HepG2 (cell line): ENCODE results near the gene MAPK6. TPM values are rescaled to one million over a fixed set of nuclear protein-coding genes. Genes with fewer than 3 reads are reported as not detected.

Experiments used
- FOXO1 ChIP-seq: sonication (generic); formaldehyde crosslinking; IDR thresholded peaks from 2 replicates; pipeline ENCODE4 v1.4.0; 2020; ENCODE audit warnings: missing genetic modification reagents
- IKZF4 ChIP-seq: sonication (generic); formaldehyde crosslinking; IDR thresholded peaks from 2 replicates; pipeline ENCODE4 v1.5.1; 2020; ENCODE audit warnings: borderline replicate concordance, mild to moderate bottlenecking, low read depth, missing genetic modification reagents; ENCODE audit errors: not compliant biosample characterization
- ZFP62 ChIP-seq: sonication (generic); formaldehyde crosslinking; IDR thresholded peaks from 2 replicates; pipeline ENCODE4 v1.4.0; 2020; ENCODE audit warnings: missing genetic modification reagents
- ZFX ChIP-seq: sonication (generic); formaldehyde crosslinking; IDR thresholded peaks from 2 replicates; pipeline ENCODE4 v1.4.0; 2020; ENCODE audit warnings: mild to moderate bottlenecking, low read depth, missing genetic modification reagents, moderate library complexity
- ZNF709 ChIP-seq: sonication (generic); formaldehyde crosslinking; IDR thresholded peaks from 2 replicates; pipeline ENCODE4 v1.5.0; 2020; ENCODE audit warnings: mild to moderate bottlenecking, missing genetic modification reagents
- ZNF816 ChIP-seq: sonication (generic); formaldehyde crosslinking; IDR thresholded peaks from 2 replicates; pipeline ENCODE4 v1.8.0; 2022; ENCODE audit warnings: missing genetic modification reagents, mild to moderate bottlenecking, borderline replicate concordance
- ZNF839 ChIP-seq: sonication (generic); formaldehyde crosslinking; IDR thresholded peaks from 2 replicates; pipeline ENCODE4 v1.4.0; 2020; ENCODE audit warnings: missing genetic modification reagents, mild to moderate bottlenecking, borderline replicate concordance
- polyA plus RNA-seq, 8 experiments: library from polyadenylated mRNA; depleted of rRNA in 3 of 8; stranded (reverse) in 7 of 8; unstranded in 1 of 8; fragments of >200 nt; fragmentation: Illumina TruSeq in 4 of 8; extraction: Trizol in 4 of 8; gene quantifications; 2 replicates each; pipeline versions ENCODE4 v1.2.1 to v1.2.3, GENCODE V29; 2011 to 2016; ENCODE audit warnings: low read depth in 4 of 8, missing spikeins in 1 of 8, mixed read lengths in 1 of 8; ENCODE audit not compliant: insufficient read depth in 1 of 8
- total RNA-seq, 5 experiments: library from RNA; depleted of rRNA; stranded (reverse); fragments of >200 nt; fragmentation: Illumina TruSeq; extraction: Trizol; gene quantifications; 2 replicates each; pipeline ENCODE4 v1.2.3, GENCODE V29; 2016; ENCODE audit warnings: low read depth in 1 of 5
- TF ChIP-seq, protein P1 (sequence below): sonication (generic); formaldehyde crosslinking; IDR thresholded peaks from 2 replicates; pipeline ENCODE4 v1.4.0; 2020; ENCODE audit warnings: mild to moderate bottlenecking, missing genetic modification reagents
- TF ChIP-seq, protein P2 (sequence below): sonication (generic); IDR thresholded peaks from 2 replicates; pipeline ENCODE4 v1.6.1; 2016; ENCODE audit warnings: low read depth, borderline replicate concordance
- TF ChIP-seq, protein P3 (sequence below): sonication (generic); formaldehyde crosslinking; IDR thresholded peaks from 2 replicates; pipeline ENCODE4 v1.9.0; 2022; ENCODE audit warnings: missing genetic modification reagents, mild to moderate bottlenecking, borderline replicate concordance
- TF ChIP-seq, protein P4 (sequence below), 2 experiments: sonication (generic) in 1 of 2; formaldehyde crosslinking in 1 of 2; IDR thresholded peaks; 2 replicates each; pipeline versions ENCODE4 v1.4.0 to v1.6.1; 2016 to 2020; ENCODE audit warnings: borderline replicate concordance in 1 of 2, low read depth in 1 of 2, mild to moderate bottlenecking in 1 of 2, missing genetic modification reagents in 1 of 2

Gene MAPK6
- total and polyA plus RNA-seq, 2 of the 13 experiments (the other 11 are each of a cell fraction or from before 2014, with no cell fraction given), result 89.5 to 99.7 TPM

DNA sequence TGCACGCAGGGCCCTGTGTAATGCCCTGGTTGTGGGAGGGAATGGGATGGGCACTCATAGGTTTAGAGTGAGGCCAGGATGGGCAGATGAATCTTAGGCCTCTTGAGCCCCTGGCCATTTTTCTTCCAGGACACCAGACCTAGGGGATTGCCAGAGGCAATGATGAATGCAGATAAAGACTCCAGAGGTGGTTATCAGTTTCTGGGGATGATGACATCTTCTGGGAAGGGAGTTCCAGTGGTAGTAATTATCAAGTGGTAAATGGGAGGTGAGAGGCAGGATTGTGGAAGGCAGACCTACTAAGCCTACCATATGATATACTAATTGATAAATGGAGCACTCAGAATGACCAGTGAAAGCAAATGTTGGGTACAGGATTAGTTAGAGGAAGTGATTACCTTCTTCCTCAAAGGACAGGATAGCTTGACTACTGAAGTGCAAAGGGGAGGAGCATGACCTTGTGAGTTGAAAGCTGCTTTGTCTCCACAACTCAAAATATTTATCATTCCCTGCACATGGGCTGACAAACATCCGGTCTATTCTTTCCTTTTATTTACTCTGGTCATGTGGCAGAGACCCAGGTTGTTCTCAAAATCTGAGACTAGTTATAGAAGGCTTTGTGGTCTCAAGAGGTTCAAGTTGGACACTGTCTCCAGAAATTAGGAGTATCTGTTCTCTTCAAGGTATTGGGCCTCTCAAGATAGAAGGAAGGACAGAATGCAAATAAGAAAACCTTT, 10.2 kb upstream of the MAPK6 start (continued):
- TF ChIP-seq, protein P1, sequence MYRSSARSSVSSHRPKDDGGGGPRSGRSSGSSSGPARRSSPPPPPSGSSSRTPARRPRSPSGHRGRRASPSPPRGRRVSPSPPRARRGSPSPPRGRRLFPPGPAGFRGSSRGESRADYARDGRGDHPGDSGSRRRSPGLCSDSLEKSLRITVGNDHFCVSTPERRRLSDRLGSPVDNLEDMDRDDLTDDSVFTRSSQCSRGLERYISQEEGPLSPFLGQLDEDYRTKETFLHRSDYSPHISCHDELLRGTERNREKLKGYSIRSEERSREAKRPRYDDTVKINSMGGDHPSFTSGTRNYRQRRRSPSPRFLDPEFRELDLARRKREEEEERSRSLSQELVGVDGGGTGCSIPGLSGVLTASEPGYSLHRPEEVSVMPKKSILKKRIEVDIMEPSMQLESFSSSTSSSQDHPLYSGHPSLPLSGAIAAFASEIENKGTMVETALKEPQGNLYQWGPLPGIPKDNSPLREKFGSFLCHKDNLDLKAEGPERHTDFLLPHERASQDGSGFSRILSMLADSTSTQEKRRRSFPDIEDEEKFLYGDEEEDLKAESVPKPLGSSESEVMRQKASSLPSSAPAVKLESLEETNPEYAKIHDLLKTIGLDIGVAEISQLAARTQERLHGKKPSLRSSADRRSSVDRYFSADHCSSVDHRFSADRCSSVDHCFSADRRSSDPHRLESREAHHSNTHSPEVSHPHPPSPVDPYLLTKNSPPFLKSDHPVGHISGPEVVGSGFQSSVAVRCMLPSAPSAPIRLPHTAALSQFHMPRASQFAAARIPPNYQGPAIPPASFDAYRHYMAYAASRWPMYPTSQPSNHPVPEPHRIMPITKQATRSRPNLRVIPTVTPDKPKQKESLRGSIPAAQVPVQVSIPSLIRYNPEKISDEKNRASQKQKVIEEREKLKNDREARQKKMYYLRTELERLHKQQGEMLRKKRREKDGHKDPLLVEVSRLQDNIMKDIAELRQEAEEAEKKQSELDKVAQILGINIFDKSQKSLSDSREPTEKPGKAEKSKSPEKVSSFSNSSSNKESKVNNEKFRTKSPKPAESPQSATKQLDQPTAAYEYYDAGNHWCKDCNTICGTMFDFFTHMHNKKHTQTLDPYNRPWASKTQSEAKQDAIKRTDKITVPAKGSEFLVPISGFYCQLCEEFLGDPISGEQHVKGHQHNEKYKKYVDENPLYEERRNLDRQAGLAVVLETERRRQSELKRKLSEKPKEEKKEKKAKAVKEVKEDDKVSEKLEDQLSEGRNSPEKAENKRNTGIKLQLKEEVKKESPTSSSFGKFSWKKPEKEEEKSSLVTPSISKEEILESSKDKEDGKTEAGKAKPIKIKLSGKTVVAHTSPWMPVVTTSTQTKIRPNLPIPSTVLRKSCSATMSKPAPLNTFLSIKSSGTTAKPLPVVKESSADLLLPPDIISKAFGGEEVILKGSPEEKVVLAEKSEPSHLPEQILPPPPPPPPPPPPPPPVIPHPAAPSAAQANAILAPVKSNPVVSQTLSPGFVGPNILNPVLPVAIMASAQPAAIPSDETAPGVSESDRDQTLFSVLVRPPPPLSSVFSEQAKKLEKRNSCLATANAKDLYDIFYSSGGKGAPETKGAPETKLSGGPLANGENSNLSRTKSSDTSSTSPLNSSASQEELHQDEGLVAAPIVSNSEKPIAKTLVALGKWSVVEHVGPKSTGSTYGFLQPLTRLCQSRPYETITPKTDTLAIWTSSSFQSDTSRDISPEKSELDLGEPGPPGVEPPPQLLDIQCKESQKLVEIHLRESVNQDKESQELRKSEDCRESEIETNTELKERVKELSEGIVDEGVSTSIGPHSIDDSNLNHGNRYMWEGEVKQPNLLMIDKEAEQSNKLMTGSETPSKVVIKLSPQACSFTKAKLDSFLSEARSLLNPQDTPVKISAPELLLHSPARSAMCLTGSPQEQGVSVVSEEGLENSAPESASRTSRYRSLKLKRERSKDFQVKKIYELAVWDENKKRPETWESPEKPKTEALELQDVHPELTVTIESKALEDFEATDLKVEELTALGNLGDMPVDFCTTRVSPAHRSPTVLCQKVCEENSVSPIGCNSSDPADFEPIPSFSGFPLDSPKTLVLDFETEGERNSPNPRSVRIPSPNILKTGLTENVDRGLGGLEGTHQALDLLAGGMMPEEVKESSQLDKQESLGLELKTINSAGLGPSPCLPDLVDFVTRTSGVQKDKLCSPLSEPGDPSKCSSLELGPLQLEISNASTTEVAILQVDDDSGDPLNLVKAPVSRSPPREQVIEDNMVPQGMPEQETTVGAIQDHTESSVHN, result no peak
- TF ChIP-seq ZFX, result peak; percentile 47; the same call in 1 of the 2 replicates
- TF ChIP-seq, protein P2, sequence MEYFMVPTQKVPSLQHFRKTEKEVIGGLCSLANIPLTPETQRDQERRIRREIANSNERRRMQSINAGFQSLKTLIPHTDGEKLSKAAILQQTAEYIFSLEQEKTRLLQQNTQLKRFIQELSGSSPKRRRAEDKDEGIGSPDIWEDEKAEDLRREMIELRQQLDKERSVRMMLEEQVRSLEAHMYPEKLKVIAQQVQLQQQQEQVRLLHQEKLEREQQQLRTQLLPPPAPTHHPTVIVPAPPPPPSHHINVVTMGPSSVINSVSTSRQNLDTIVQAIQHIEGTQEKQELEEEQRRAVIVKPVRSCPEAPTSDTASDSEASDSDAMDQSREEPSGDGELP, result peak; percentile 69; the same call in 1 of the 2 replicates
- TF ChIP-seq ZNF839 (CRISPR knock-in tag), result no peak
- TF ChIP-seq, protein P3, sequence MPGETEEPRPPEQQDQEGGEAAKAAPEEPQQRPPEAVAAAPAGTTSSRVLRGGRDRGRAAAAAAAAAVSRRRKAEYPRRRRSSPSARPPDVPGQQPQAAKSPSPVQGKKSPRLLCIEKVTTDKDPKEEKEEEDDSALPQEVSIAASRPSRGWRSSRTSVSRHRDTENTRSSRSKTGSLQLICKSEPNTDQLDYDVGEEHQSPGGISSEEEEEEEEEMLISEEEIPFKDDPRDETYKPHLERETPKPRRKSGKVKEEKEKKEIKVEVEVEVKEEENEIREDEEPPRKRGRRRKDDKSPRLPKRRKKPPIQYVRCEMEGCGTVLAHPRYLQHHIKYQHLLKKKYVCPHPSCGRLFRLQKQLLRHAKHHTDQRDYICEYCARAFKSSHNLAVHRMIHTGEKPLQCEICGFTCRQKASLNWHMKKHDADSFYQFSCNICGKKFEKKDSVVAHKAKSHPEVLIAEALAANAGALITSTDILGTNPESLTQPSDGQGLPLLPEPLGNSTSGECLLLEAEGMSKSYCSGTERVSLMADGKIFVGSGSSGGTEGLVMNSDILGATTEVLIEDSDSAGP (CRISPR knock-in tag), result no peak
- no peak for TF ChIP-seq IKZF4 (CRISPR knock-in tag)
- TF ChIP-seq ZNF816, result no peak; the same call in 1 of the 2 replicates
- no peak for TF ChIP-seq ZNF709 (CRISPR knock-in tag)
- TF ChIP-seq ZFP62, result no peak
- TF ChIP-seq, protein P4, sequence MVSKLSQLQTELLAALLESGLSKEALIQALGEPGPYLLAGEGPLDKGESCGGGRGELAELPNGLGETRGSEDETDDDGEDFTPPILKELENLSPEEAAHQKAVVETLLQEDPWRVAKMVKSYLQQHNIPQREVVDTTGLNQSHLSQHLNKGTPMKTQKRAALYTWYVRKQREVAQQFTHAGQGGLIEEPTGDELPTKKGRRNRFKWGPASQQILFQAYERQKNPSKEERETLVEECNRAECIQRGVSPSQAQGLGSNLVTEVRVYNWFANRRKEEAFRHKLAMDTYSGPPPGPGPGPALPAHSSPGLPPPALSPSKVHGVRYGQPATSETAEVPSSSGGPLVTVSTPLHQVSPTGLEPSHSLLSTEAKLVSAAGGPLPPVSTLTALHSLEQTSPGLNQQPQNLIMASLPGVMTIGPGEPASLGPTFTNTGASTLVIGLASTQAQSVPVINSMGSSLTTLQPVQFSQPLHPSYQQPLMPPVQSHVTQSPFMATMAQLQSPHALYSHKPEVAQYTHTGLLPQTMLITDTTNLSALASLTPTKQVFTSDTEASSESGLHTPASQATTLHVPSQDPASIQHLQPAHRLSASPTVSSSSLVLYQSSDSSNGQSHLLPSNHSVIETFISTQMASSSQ (IDR thresholded peaks at IDR 0.05; ENCODE audit: low read depth), result no peak; the same call in 1 of the 2 replicates
- TF ChIP-seq, protein P4 (CRISPR knock-in tag; IDR thresholded peaks at IDR 0.05; ENCODE audit: borderline replicate concordance), result peak; percentile 40; the same call in 1 of the 2 replicates
- TF ChIP-seq FOXO1, result peak; percentile 98
